H1 (cell line): ENCODE results near the gene TOP2A. TPM values are rescaled to one million over a fixed set of nuclear protein-coding genes. Genes with fewer than 3 reads are reported as not detected.

Source experiments
- ATF3 ChIP-seq: IDR thresholded peaks from 2 replicates; pipeline ENCODE4 v1.6.1; 2011; ENCODE audit warnings: low read depth, mild to moderate bottlenecking, low read length; ENCODE audit not compliant: insufficient read depth
- CBX8 ChIP-seq: fragments of 300-800, 300-1000 bp; sonication (generic); IDR thresholded peaks from 2 replicates; pipeline ENCODE4 v1.7.1; 2016; ENCODE audit warnings: low read depth, low read length, borderline replicate concordance
- CHD1 ChIP-seq: IDR thresholded peaks from 2 replicates; pipeline ENCODE4 v1.6.1; 2012; ENCODE audit warnings: low read depth, low read length, improper control_type of control experiment
- CTBP2 ChIP-seq: IDR thresholded peaks from 2 replicates; pipeline ENCODE4 v1.7.0; 2011; ENCODE audit warnings: borderline replicate concordance, mild to moderate bottlenecking, moderate library complexity, mixed read lengths, low read length; ENCODE audit not compliant: insufficient read depth, insufficient read length
- CTCF ChIP-seq, 3 experiments: IDR thresholded peaks; 1 replicate in 2 of 3; 2 replicates in 1 of 3; pipeline versions ENCODE4 v1.5.1 to v1.6.1; 2011; ENCODE audit warnings: low read length in 3 of 3, mild to moderate bottlenecking in 3 of 3, inconsistent platforms in 2 of 3, low read depth in 1 of 3, moderate library complexity in 1 of 3; ENCODE audit not compliant: insufficient read depth in 1 of 3; ENCODE audit errors: control extremely low read depth in 1 of 3
- EGR1 ChIP-seq: IDR thresholded peaks from 2 replicates; pipeline ENCODE4 v1.6.1; 2011; ENCODE audit warnings: low read depth, low read length, borderline replicate concordance
- EZH2 ChIP-seq: fragments of 200-600 bp; sonication (generic); IDR thresholded peaks from 2 replicates; pipeline ENCODE4 v1.7.1; 2012; ENCODE audit warnings: low read depth, mild to moderate bottlenecking, moderate library complexity, low read length, inconsistent platforms; ENCODE audit not compliant: severe bottlenecking
- FOSL1 ChIP-seq: IDR thresholded peaks from 2 replicates; pipeline ENCODE4 v1.6.1; 2011; ENCODE audit warnings: mild to moderate bottlenecking, low read depth, low read length, moderate library complexity; ENCODE audit not compliant: insufficient read depth
- HDAC6 ChIP-seq: IDR thresholded peaks from one replicate; pipeline ENCODE4 v1.7.1; 2012; ENCODE audit warnings: low read depth, mild to moderate bottlenecking, inconsistent platforms, low read length, moderate library complexity
- KDM5A ChIP-seq: fragments of 200-600 bp; IDR thresholded peaks from 2 replicates; pipeline ENCODE4 v1.7.1; 2012; ENCODE audit warnings: mild to moderate bottlenecking, low read length, inconsistent platforms, mixed read lengths
- NANOG ChIP-seq: IDR thresholded peaks from 2 replicates; pipeline ENCODE4 v1.6.1; 2011; ENCODE audit warnings: low read length, low read depth, mild to moderate bottlenecking, inconsistent platforms; ENCODE audit not compliant: insufficient read depth, poor library complexity, severe bottlenecking
- NRF1 ChIP-seq: IDR thresholded peaks from 2 replicates; pipeline ENCODE4 v1.6.1; 2011; ENCODE audit warnings: mild to moderate bottlenecking, low read depth, low read length, improper control_type of control experiment
- SIX5 ChIP-seq: IDR thresholded peaks from 2 replicates; pipeline ENCODE4 v1.6.1; 2011; ENCODE audit warnings: mild to moderate bottlenecking, low read depth, low read length
- SP2 ChIP-seq: IDR thresholded peaks from 2 replicates; pipeline ENCODE4 v1.6.1; 2012; ENCODE audit warnings: mild to moderate bottlenecking, low read length, inconsistent platforms
- TAF7 ChIP-seq: optimal IDR thresholded peaks from 2 replicates; pipeline ENCODE3; 2011; ENCODE audit warnings: low read depth, mild to moderate bottlenecking, inconsistent platforms, low read length, moderate library complexity, borderline replicate concordance
- TCF12 ChIP-seq: IDR thresholded peaks from 2 replicates; pipeline ENCODE4 v1.6.1; 2011; ENCODE audit warnings: low read depth, mild to moderate bottlenecking, low read length
- YY1 ChIP-seq: IDR thresholded peaks from 2 replicates; pipeline ENCODE4 v1.6.1; 2011; ENCODE audit warnings: low read depth, mild to moderate bottlenecking, low read length
- ZNF274 ChIP-seq: IDR thresholded peaks from 2 replicates; pipeline ENCODE4 v1.7.0; 2012; ENCODE audit warnings: low read length, borderline replicate concordance; ENCODE audit errors: extremely low read depth
- polyA plus RNA-seq, 7 experiments: library from polyadenylated mRNA; depleted of rRNA in 3 of 7; stranded (reverse) in 5 of 7; unstranded in 2 of 7; fragments of >200 nt in 5 of 7; fragments of 200-250 nt in 2 of 7; gene quantifications; 1 replicate in 5 of 7; 2 replicates in 1 of 7; 4 replicates in 1 of 7; pipeline versions ENCODE4 v1.2.1 to v1.2.3, GENCODE V29; 2011 to 2013; ENCODE audit warnings: missing spikeins in 2 of 7, mixed read lengths in 2 of 7
- total RNA-seq: library from RNA; stranded (reverse); fragmentation: NEBNext Ultra II Directional; extraction: Animal tissue kit (Norgen Biotek cat#: 25700); gene quantifications from 2 replicates; pipeline ENCODE4 v1.2.1, GENCODE V29; 2021
- TF ChIP-seq, protein P1 (sequence below): IDR thresholded peaks from 2 replicates; pipeline ENCODE4 v1.6.1; 2012; ENCODE audit warnings: inconsistent platforms

The TOP2A gene
- total and polyA plus RNA-seq, 2 of the 8 experiments (the other 6 are each of a cell fraction or from before 2014, with no cell fraction given) = 83.1 to 291 TPM

GRCh38 chr17:40422990-40423633 lies 5.4 kb upstream of the TOP2A start (continued):
- TF ChIP-seq TAF7 = no peak
- TF ChIP-seq YY1 = no peak
- no peak for TF ChIP-seq SP2
- no peak for TF ChIP-seq CBX8
- TF ChIP-seq TCF12 = no peak
- TF ChIP-seq NANOG = no peak
- no peak for TF ChIP-seq KDM5A
- TF ChIP-seq NRF1 = no peak
- TF ChIP-seq HDAC6 = no peak
- no peak for TF ChIP-seq FOSL1
- no peak for TF ChIP-seq SIX5
- TF ChIP-seq, protein P1, sequence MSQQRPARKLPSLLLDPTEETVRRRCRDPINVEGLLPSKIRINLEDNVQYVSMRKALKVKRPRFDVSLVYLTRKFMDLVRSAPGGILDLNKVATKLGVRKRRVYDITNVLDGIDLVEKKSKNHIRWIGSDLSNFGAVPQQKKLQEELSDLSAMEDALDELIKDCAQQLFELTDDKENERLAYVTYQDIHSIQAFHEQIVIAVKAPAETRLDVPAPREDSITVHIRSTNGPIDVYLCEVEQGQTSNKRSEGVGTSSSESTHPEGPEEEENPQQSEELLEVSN = no peak
- no peak for TF ChIP-seq CHD1
- 0 out of 2 replicates have a peak, but pooled peaks have one; percentile 59 for TF ChIP-seq EGR1
- TF ChIP-seq ZNF274 = no peak
- no peak for TF ChIP-seq EZH2
- TF ChIP-seq CTCF (IDR thresholded peaks at IDR 0.05; ENCODE audit: control extremely low read depth in 1 of 3, insufficient read depth in 1 of 3, low read depth in 1 of 3, low read length in 3 of 3) = peak; percentile 1 to 16 (median 4); a peak in 3 of 4 replicates
- no peak for TF ChIP-seq CTBP2
- TF ChIP-seq ATF3 = no peak
